GM18519 (cell line): ENCODE measurements around the gene LIPG.
"Not testable (repeated sequence)": the region's sequence is repeated elsewhere in the genome, so short reads cannot be mapped to it uniquely, and the experiment has no call there.

ENCODE experiments used
- ATAC-seq: cut with Tn5 transposase; IDR thresholded peaks from one replicate; pipeline ENCODE4 v1.9.1; 2021; ENCODE audit warnings: mild to moderate bottlenecking, moderate library complexity; ENCODE audit not compliant: unreplicated experiment, low FRiP score

The LIPG gene

GRCh38 chr18:49544362-49544761 lies 17.5 kb upstream of the LIPG start:
- ATAC-seq = no peak

GRCh38 chr18:49546278-49546677 lies 15.6 kb upstream of the LIPG start:
- ATAC-seq = no peak

GRCh38 chr18:49546719-49547273 lies 15.1 kb upstream of the LIPG start:
- ATAC-seq = no peak

GRCh38 chr18:49547701-49548100 lies 14.2 kb upstream of the LIPG start:
- ATAC-seq = no peak

GRCh38 chr18:49548229-49548636 lies 13.6 kb upstream of the LIPG start:
- no peak for ATAC-seq

GRCh38 chr18:49550621-49551339 lies 11.1 kb upstream of the LIPG start:
- no peak for ATAC-seq

GRCh38 chr18:49553003-49553402 lies 8.9 kb upstream of the LIPG start:
- no peak for ATAC-seq

GRCh38 chr18:49555641-49556040 lies 6.2 kb upstream of the LIPG start:
- no peak for ATAC-seq

- ATAC-seq = no peak
Measured at GRCh38 chr18:49558356-49558755, 3.5 kb upstream of the LIPG start.

- not testable (repeated sequence) for ATAC-seq
Measured at GRCh38 chr18:49559326-49559931, 2.4 kb upstream of the LIPG start.

GRCh38 chr18:49560277-49560623 lies 1.6 kb upstream of the LIPG start:
- ATAC-seq = no peak

GRCh38 chr18:49560624-49561288 lies 1.1 kb upstream of the LIPG start:
- no peak for ATAC-seq

- ATAC-seq = no peak
Measured at GRCh38 chr18:49562481-49563129, 748 bp downstream of the LIPG start.

GRCh38 chr18:49563130-49563540 lies 1.3 kb downstream of the LIPG start:
- no peak for ATAC-seq

- no peak for ATAC-seq
Measured at GRCh38 chr18:49563701-49564517, 2.1 kb downstream of the LIPG start.

GRCh38 chr18:49564518-49564834 lies 2.6 kb downstream of the LIPG start:
- no peak for ATAC-seq

GRCh38 chr18:49565101-49565500 lies 3.2 kb downstream of the LIPG start:
- ATAC-seq = no peak

- no peak for ATAC-seq
Measured at GRCh38 chr18:49565612-49566011, 3.8 kb downstream of the LIPG start.

- no peak for ATAC-seq
Measured at GRCh38 chr18:49566217-49566770, 4.4 kb downstream of the LIPG start.

- ATAC-seq = no peak
Measured at GRCh38 chr18:49566985-49567384, 5.1 kb downstream of the LIPG start.
